HuH-7.5 (cell line): ENCODE results near the gene GNB3.
"Not testable (repeated sequence)": the region's sequence is repeated elsewhere in the genome, so short reads cannot be mapped to it uniquely, and the experiment has no call there.

Experiments used
- DNase-seq: peaks from one replicate; pipeline ENCODE4 v3.0.0; 2011; ENCODE audit warnings: low spot score

The GNB3 gene

DNA sequence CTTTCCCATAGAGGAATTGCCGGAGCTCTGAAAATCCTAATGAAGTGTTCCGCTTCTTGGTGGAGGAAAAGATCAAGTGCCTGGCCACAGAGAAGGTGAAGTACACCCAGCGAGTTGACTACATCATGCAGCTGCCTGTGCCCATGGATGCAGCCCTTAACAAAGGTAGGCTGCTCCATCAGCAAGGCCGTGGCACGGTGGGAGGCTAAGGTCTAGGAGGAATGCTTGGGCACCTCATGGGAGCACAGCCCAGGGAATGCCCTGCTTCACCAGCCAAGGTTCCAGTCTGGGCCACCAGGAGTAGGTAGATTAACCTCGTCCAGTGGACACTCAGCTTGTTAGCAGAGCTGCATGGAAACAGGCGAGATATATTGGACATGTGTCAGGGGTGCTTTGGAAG, 20.2 kb downstream of the GNB3 start:
- no peak for DNase-seq

GRCh38 chr12:6861391-6861790, 20.7 kb downstream of the GNB3 start:
- DNase-seq = no peak

GRCh38 chr12:6863033-6863432, 22.3 kb downstream of the GNB3 start:
- no peak for DNase-seq

DNA sequence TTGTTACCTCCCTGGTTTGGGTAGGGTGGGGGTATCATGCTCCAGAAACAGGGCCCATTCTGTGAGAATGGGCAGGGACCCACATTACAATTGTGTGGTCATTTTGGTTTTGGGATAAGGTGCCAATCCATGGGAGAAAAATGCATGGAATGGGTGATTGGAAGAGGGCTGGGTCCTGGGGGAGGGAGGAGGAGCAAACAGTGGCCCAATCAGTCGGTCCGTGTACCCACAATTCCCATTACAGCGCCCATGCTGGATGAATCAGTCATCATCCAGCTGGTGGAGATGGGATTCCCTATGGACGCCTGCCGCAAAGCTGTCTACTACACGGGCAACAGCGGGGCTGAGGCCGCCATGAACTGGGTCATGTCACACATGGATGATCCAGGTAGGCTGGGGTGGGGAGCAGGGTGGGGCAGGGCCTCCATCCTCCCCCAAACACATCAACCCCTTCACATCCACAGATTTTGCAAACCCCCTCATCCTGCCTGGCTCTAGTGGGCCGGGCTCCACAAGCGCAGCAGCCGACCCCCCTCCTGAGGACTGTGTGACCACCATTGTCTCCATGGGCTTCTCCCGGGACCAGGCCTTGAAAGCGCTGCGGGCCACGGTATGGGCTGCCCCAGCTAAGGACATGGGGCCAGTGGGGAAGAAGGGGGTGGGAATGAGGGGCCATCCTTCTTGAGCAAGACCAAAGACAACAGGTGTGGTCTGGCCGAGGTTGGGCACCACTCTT, 23.0 kb downstream of the GNB3 start:
- DNase-seq = no peak

- not testable (repeated sequence) for DNase-seq
Measured at GRCh38 chr12:6865307-6865706, 24.6 kb downstream of the GNB3 start.

DNA sequence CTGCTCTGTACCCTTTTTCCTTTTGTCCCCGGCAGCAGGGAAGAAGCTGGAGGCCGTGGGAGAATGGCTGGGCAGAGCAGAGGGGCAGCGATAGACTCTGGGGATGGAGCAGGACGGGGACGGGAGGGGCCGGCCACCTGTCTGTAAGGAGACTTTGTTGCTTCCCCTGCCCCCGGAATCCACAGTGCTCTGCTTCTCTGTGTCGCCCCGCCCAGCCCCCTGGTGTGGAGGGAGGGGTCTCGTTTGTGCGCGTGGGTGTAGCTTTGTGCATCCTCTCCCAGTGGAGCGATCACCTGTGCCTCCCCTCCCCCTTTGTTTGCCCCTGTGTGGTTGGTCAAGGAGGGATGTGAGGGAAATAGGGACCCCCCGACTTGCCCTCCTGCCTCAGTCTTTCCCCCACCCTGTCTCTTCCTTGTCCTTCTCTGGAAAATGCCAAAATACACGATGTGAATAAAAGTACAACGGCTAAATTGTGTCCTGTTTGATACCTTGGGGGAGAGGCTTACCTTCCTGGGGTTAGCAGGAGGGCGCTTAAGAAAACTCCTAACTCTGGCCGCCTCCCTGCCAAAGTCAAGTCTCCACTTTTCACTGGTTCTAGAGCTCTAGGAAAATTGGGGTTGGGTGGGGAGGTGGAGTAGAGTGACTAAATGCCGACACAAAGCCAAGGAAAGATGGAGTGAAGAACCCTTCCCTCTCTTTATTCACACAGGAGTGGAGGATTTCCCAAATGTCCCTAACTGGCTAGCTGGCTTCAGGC, 25.6 kb downstream of the GNB3 start:
- peak; percentile 16 for DNase-seq

DNA sequence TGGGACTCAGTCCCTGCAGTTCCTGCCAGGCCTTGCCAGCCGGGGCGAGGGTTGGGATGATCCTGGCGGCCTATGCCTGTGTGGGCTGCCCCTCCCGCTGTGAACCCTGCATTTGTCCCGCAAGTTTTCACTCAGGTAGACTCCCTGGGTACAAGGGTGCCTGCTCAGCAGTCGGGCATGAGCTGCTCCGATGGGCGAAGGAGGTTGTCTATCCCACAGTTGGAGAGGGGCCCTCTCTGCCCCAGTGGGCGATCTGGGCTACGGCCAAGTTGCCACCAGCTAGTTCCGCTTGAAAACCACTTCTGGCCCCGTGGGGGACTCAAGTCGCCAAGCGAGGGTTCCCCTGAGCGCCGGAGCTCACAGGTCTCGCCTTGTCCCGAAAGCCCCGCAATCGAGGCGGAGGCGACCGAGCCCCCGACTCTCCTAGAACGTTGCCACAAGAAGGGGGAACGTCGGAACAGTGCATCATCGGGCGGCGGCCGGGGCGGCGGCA, 26.2 kb downstream of the GNB3 start:
- peak; percentile 22 for DNase-seq

DNA sequence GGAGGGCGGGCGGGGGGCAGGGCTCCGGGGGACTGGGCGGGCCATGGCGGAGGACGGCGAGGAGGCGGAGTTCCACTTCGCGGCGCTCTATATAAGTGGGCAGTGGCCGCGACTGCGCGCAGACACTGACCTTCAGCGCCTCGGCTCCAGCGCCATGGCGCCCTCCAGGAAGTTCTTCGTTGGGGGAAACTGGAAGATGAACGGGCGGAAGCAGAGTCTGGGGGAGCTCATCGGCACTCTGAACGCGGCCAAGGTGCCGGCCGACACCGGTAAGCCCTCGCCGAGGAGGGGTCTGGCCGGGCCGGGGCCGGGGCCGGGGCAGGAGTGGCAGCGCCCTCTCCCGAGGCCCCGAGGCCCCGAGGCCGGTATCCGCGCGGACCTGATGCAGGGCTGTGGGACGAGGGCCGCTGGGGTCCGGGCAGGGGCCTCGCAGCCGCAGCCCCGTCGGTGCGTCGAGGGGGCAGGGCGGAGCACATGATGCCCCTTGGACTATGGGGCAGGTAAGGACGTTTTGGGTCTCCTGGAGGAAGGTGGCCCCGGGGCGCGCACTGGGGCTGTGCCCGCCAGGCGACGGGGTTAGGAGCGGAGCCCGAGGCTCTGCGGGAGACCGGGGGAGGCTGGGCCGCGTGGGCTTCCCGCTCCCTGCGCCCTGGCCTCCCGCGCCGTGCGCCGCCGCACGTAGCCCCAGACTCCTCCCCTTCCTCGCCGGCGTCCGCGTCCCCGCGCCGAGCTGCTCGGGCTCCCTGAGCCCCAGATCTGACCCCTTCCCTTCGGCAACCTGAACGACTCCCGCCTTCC, 26.9 kb downstream of the GNB3 start, which contains the start of gene TPI1:
TPI1 (plus strand) TSS at position 119 of the 798 bp plus-strand sequence; CDS start at position 155, 36 bp downstream.
- peak; percentile 85 for DNase-seq

- peak; percentile 29 for DNase-seq
Measured at GRCh38 chr12:6868211-6869048, 27.7 kb downstream of the GNB3 start.

DNA sequence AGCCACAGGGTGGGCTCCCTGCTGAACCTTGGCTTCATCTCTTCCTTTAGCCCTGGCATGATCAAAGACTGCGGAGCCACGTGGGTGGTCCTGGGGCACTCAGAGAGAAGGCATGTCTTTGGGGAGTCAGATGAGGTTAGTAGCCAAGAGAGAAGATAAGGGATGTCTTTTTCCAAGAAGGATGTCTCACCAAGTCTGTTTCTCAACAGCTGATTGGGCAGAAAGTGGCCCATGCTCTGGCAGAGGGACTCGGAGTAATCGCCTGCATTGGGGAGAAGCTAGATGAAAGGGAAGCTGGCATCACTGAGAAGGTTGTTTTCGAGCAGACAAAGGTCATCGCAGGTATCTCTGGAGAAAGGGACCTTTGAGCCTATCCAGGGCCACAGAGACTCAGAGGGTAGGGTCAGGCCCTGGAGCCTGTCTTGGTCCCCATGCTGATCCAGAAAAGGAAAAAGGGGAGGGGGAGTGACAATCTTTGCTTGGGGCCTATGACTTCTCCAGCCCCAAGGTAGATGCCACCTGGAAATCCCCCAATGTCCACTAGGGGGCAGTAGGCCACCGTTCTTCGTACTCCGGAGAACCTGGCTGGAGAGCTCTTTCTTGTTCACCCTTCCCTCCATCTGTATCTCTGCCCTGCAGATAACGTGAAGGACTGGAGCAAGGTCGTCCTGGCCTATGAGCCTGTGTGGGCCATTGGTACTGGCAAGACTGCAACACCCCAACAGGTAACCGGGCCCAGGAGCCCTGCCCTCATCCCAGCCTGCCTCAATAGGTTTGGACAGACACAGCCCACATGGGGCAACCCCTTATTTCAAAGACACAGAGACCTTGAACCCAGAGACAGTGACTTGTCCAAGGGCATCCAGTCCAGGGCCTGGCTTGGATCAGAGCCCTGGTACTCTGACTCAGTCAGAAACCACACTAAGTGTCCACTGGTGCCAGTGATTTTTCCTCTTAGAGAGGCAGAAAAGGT, 28.6 kb downstream of the GNB3 start:
- peak; percentile 88 for DNase-seq

DNA sequence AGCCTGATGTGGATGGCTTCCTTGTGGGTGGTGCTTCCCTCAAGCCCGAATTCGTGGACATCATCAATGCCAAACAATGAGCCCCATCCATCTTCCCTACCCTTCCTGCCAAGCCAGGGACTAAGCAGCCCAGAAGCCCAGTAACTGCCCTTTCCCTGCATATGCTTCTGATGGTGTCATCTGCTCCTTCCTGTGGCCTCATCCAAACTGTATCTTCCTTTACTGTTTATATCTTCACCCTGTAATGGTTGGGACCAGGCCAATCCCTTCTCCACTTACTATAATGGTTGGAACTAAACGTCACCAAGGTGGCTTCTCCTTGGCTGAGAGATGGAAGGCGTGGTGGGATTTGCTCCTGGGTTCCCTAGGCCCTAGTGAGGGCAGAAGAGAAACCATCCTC, 29.6 kb downstream of the GNB3 start:
- DNase-seq = not testable (repeated sequence)

GRCh38 chr12:6871052-6871957, 30.6 kb downstream of the GNB3 start:
- DNase-seq = peak; percentile 63

DNA sequence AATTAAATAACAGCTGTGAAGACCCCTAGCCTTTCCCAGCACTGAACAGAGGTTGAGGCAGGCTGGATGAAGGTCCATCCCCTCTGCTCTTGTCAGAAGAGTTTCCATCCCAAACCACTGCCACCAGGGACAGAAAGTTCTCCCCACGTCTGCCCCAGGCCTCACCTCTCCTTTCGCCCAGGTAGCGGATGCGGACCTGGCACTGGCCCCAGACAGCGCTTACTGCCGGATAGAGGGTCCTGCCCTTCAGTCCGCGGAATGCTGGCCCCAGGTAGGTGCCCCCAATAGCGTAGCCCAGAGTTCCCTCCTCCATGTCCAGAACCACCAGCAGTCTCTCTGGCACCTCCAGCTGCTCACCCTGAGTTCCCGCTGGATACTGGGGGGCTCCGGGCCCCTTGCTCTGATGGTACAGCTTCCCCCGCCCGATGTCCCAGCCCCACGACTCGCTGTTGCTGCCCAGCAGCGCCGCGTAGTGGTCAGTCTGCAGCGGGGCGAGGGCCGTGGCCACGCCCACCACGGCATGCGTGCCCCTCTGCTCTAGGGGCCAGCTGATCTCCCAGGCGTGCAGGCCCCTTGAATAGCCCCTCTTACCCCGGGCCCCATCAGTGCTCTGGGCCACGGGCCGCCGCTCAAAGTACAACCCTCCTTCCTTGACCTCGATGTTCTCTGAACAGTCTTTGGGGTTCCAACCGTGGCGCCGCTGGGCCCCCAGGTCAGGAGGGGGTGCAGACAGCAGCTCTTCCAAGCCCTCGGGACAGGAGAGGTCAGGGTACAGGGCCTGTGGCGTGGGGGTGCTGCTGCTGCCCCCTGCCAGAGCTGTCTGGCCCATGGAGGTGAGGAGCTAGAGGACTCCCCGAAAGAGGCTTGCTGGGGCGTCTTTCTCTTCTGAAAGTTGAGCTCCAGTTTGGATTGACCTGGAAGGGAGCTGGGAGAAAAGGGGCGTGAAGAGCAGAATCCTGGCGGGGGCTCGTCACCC, 31.6 kb downstream of the GNB3 start:
- peak; percentile 86 for DNase-seq

DNA sequence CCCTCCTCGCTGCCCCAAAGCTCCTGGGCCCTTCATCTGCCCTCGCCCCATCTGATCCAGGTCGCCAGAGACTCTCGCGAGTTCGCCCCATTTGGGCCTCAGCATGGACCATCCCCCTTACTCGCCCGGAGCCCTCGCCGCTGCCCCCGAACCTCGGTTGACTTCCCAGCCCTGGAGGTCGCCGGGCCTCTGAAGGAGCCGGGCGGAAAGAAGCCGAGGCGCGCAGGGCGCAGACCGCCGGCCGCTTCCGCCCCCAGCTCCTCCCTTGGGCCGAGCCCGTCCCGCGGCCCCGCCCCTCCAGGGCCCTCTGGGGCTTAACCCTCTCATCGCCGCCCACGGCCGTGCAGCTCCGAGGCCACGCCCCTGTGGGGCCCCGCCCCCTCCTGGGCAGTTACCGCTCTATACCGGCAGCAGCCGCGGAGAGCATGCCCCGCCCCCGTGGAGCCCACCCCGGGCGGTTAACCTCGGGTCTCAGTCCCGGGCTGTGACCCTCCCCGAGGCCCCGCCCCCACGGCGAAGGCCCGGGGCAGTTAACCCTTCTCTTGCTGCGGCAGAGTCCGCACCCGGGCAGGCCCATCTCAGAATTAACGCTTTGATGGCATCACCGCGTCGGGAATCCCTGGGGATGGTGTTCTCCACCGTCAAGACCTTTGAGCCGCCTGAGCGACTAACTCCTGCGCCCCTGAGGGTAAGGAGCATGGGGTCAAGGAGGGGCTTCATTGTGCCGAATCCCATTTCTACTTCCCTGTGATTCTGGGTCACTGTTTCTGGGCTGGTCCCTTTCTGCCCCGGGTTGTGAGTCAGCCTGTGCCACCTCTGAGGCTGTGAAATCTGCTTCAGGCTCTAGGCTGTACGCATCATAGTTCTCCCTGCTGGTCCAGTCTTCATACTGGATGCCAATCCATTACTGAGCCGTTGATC, 32.6 kb downstream of the GNB3 start, which contains the start of gene SPSB2:
SPSB2 (minus strand) TSS at position 210 of the 921 bp plus-strand sequence. CDS start 402 bp downstream, outside the sequence.
- peak; percentile 91 for DNase-seq

GRCh38 chr12:6874015-6874368, 33.3 kb downstream of the GNB3 start:
- DNase-seq = not testable (repeated sequence)

GRCh38 chr12:6879824-6880223, 39.1 kb downstream of the GNB3 start:
- DNase-seq = not testable (repeated sequence)

GRCh38 chr12:6883252-6883651, 42.5 kb downstream of the GNB3 start:
- no peak for DNase-seq
